Neural cell (in vitro differentiated cells): ENCODE results near the gene DCC. TPM values are rescaled to one million over a fixed set of nuclear protein-coding genes. Genes with fewer than 3 reads are reported as not detected.

Experiments
- H2AFZ ChIP-seq: fragments of 200-600, 300-800 bp; sonication (generic), shearing (Covaris generic); 2 replicates; pipeline ENCODE4 v1.6.0; 2014; ENCODE audit warnings: low read depth, mild to moderate bottlenecking, antibody characterized with exemption, low read length, moderate library complexity
- H3F3A ChIP-seq: fragments of 200-600 bp; shearing (Covaris generic); 2 replicates; pipeline ENCODE4 v1.6.1; 2016; ENCODE audit warnings: mild to moderate bottlenecking, moderate library complexity, mixed read lengths, antibody characterized with exemption, low read length; ENCODE audit not compliant: insufficient read depth, poor library complexity, severe bottlenecking
- H3K27ac ChIP-seq: fragments of 200-600, 300-800 bp; sonication (generic), shearing (Covaris generic); 2 replicates; pipeline ENCODE4 v1.5.1; 2014; ENCODE audit warnings: mild to moderate bottlenecking, low read length, moderate library complexity
- H3K27me3 ChIP-seq: fragments of 300-800, 200-600 bp; sonication (generic), shearing (Covaris generic); 2 replicates; pipeline ENCODE4 v1.6.0; 2014; ENCODE audit warnings: mild to moderate bottlenecking, low read depth, low read length, moderate library complexity; ENCODE audit not compliant: insufficient read depth
- H3K36me3 ChIP-seq: fragments of 300-800, 200-600 bp; sonication (generic), shearing (Covaris generic); 2 replicates; pipeline ENCODE4 v1.5.1; 2014; ENCODE audit warnings: mild to moderate bottlenecking, antibody characterized with exemption, low read length, moderate library complexity; ENCODE audit not compliant: insufficient read depth
- H3K4me2 ChIP-seq: fragments of 300-800, 200-600 bp; sonication (generic), shearing (Covaris generic); 2 replicates; pipeline ENCODE4 v1.6.0; 2014; ENCODE audit warnings: mild to moderate bottlenecking, low read length
- H3K4me3 ChIP-seq: fragments of 300-800, 200-600 bp; sonication (generic), shearing (Covaris generic); 2 replicates; pipeline ENCODE4 v1.5.1; 2014; ENCODE audit warnings: mild to moderate bottlenecking, low read length, moderate library complexity
- H3K79me2 ChIP-seq: fragments of 200-600 bp; shearing (Covaris generic); replicated peaks from 2 replicates; pipeline ENCODE4 v1.6.0; 2014; ENCODE audit warnings: mild to moderate bottlenecking, low read length, moderate library complexity; ENCODE audit not compliant: insufficient read depth
- H3K9ac ChIP-seq: fragments of 300-800, 200-600 bp; sonication (generic), shearing (Covaris generic); 2 replicates; pipeline ENCODE4 v1.6.1; 2016; ENCODE audit warnings: mild to moderate bottlenecking, low read length, mixed read lengths
- H3K9me2 ChIP-seq: fragments of 200-600 bp; shearing (Covaris generic); 2 replicates; pipeline ENCODE4 v1.6.1; 2016; ENCODE audit warnings: mild to moderate bottlenecking, low read length, mixed read lengths; ENCODE audit not compliant: insufficient read depth
- H3K9me3 ChIP-seq: fragments of 200-600, 300-800 bp; sonication (generic), shearing (Covaris generic); 2 replicates; pipeline ENCODE4 v1.6.1; 2016; ENCODE audit warnings: mild to moderate bottlenecking, mixed run types, low read length, moderate library complexity, mixed read lengths
- H4K20me1 ChIP-seq: fragments of 200-600 bp; shearing (Covaris generic); 2 replicates; pipeline ENCODE4 v1.6.1; 2016; ENCODE audit warnings: mild to moderate bottlenecking, mixed run types; ENCODE audit not compliant: insufficient read depth
- EP300 ChIP-seq: fragments of 450-650 bp; conservative IDR thresholded peaks from 2 replicates; pipeline ENCODE4 v1.6.1; 2014; ENCODE audit warnings: antibody characterized with exemption, mild to moderate bottlenecking, moderate library complexity; ENCODE audit not compliant: poor library complexity, severe bottlenecking
- EZH2 ChIP-seq: fragments of 200-600, 300-800 bp; shearing (Covaris generic), sonication (generic); IDR thresholded peaks from 2 replicates; pipeline ENCODE4 v1.6.1; 2014; ENCODE audit warnings: antibody characterized with exemption, low read length, borderline replicate concordance, mild to moderate bottlenecking; ENCODE audit not compliant: insufficient read depth, poor library complexity, severe bottlenecking
- MXI1 ChIP-seq: fragments of 450-650 bp; conservative IDR thresholded peaks from 2 replicates; pipeline ENCODE4 v1.6.1; 2014; ENCODE audit warnings: antibody characterized with exemption, mild to moderate bottlenecking; ENCODE audit not compliant: poor library complexity, severe bottlenecking
- POLR2AphosphoS5 ChIP-seq: IDR thresholded peaks from 2 replicates; pipeline ENCODE4 v1.6.1; 2012
- RAD21 ChIP-seq: fragments of 450-650 bp; conservative IDR thresholded peaks from 2 replicates; pipeline ENCODE4 v1.6.1; 2014; ENCODE audit warnings: antibody characterized with exemption, mild to moderate bottlenecking, moderate library complexity
- REST ChIP-seq: IDR thresholded peaks from 2 replicates; pipeline ENCODE4 v1.6.1; 2012; ENCODE audit warnings: borderline replicate concordance
- SMC3 ChIP-seq: fragments of 450-650 bp; conservative IDR thresholded peaks from 2 replicates; pipeline ENCODE4 v1.6.1; 2014; ENCODE audit warnings: antibody characterized with exemption, mild to moderate bottlenecking, moderate library complexity; ENCODE audit not compliant: poor library complexity
- TAF1 ChIP-seq: IDR thresholded peaks from 2 replicates; pipeline ENCODE4 v1.6.1; 2012; ENCODE audit warnings: low read depth
- polyA plus RNA-seq: library from polyadenylated mRNA; depleted of rRNA; stranded (reverse); fragments of >200 nt; gene quantifications from 2 replicates; pipeline ENCODE4 v1.2.3, GENCODE V29; 2014
- TF ChIP-seq, protein P1 (sequence below): fragments of 450-650 bp; IDR thresholded peaks from 2 replicates; pipeline ENCODE4 v1.5.1; 2014; ENCODE audit warnings: antibody characterized with exemption, mild to moderate bottlenecking, moderate library complexity; ENCODE audit not compliant: poor library complexity, severe bottlenecking

The DCC gene
- polyA plus RNA-seq, 1 donor from 2014 or later = 40.7 TPM

DNA sequence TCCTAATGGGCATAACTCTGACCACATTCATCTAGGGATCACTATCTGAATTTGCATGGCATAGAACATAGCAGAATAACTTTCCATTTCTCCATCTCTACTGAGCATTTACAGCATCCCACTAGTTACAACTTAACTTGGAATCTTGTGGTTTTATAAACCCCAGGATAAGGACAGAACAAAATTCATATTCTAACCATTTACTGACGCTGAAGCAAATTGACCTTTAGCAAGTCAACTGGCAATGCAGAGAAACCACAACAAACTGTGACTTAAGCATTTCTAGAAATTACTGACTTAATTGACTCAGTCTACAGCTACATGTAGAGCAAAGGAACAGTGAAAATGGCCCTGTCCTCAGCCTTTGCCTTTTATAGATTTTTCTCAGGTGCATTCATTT is 61.2 kb downstream of the DCC start:
- Histone ChIP-seq H3K27ac (no peak overlapping the region), H3F3A (peaks cover 5% of the 10 kb centered on the region), H3K27me3 (no peaks in the 10 kb centered on the region), H3K79me2 (peaks cover 10% of the 10 kb centered on the region), H3K4me3 (no peak overlapping the region), H4K20me1 (no peaks in the 10 kb centered on the region), H3K36me3 (no peaks in the 10 kb centered on the region), H2AFZ (no peak overlapping the region), H3K9me2 (no peaks in the 10 kb centered on the region), H3K9ac (no peak overlapping the region), H3K4me2 (no peak overlapping the region), H3K9me3 (no peaks in the 10 kb centered on the region)
- no peak for TF ChIP-seq EZH2
- no peak for TF ChIP-seq MXI1
- no peak for TF ChIP-seq EP300
- TF ChIP-seq SMC3 = no peak
- TF ChIP-seq, protein P1, sequence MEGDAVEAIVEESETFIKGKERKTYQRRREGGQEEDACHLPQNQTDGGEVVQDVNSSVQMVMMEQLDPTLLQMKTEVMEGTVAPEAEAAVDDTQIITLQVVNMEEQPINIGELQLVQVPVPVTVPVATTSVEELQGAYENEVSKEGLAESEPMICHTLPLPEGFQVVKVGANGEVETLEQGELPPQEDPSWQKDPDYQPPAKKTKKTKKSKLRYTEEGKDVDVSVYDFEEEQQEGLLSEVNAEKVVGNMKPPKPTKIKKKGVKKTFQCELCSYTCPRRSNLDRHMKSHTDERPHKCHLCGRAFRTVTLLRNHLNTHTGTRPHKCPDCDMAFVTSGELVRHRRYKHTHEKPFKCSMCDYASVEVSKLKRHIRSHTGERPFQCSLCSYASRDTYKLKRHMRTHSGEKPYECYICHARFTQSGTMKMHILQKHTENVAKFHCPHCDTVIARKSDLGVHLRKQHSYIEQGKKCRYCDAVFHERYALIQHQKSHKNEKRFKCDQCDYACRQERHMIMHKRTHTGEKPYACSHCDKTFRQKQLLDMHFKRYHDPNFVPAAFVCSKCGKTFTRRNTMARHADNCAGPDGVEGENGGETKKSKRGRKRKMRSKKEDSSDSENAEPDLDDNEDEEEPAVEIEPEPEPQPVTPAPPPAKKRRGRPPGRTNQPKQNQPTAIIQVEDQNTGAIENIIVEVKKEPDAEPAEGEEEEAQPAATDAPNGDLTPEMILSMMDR = no peak
- no peak for TF ChIP-seq TAF1
- no peak for TF ChIP-seq RAD21
- TF ChIP-seq REST = no peak
- no peak for TF ChIP-seq POLR2AphosphoS5

GRCh38 chr18:52402814-52403213 is 62.8 kb downstream of the DCC start:
- Histone ChIP-seq H3K79me2 (peaks cover 10% of the 10 kb centered on the region), H3K4me2 (no peak overlapping the region), H3K9me2 (no peaks in the 10 kb centered on the region), H3K27me3 (no peaks in the 10 kb centered on the region), H3K27ac (no peak overlapping the region), H4K20me1 (no peaks in the 10 kb centered on the region), H3K4me3 (no peak overlapping the region), H2AFZ (no peak overlapping the region), H3K9me3 (no peaks in the 10 kb centered on the region), H3K36me3 (no peaks in the 10 kb centered on the region), H3K9ac (no peak overlapping the region), H3F3A (peaks cover 5% of the 10 kb centered on the region)
- TF ChIP-seq EP300 = no peak
- TF ChIP-seq, protein P1 = no peak
- TF ChIP-seq REST = no peak
- no peak for TF ChIP-seq RAD21
- TF ChIP-seq MXI1 = no peak
- TF ChIP-seq EZH2 = no peak
- no peak for TF ChIP-seq TAF1
- no peak for TF ChIP-seq SMC3
- no peak for TF ChIP-seq POLR2AphosphoS5
